Thymus (tissue), 11 donors: ENCODE results near the gene AKAP8L. TPM values are rescaled to one million over a fixed set of nuclear protein-coding genes. Genes with fewer than 3 reads are reported as not detected.
"Not testable (repeated sequence)": the region's sequence is repeated elsewhere in the genome, so short reads cannot be mapped to it uniquely, and the experiment has no call there.

Experiments used
- DNase-seq, 9 donors: peaks; one replicate each; pipeline ENCODE4 v3.0.0-alpha.2; 2013; ENCODE audit warnings: low spot score in 9 of 9, low read depth in 6 of 9, missing footprints in 1 of 9
- H3K27ac ChIP-seq, 2 donors: one replicate each; pipeline ENCODE4 v1.5.1; 2013; ENCODE audit warnings: control low read depth in 1 of 2, low read depth in 1 of 2, low read length in 1 of 2, mild to moderate bottlenecking in 1 of 2, moderate library complexity in 1 of 2
- H3K27me3 ChIP-seq, 2 donors: one replicate each; pipeline ENCODE4 v1.5.1; 2013; ENCODE audit warnings: low read length in 1 of 2; ENCODE audit not compliant: control insufficient read depth in 2 of 2, insufficient read depth in 1 of 2
- H3K36me3 ChIP-seq, 2 donors: one replicate each; pipeline ENCODE4 v1.5.1; 2013; ENCODE audit warnings: low read length in 1 of 2, mild to moderate bottlenecking in 1 of 2, moderate library complexity in 1 of 2; ENCODE audit not compliant: control insufficient read depth in 2 of 2, insufficient read depth in 2 of 2
- H3K4me1 ChIP-seq, 2 donors: one replicate each; pipeline ENCODE4 v1.5.1; 2013; ENCODE audit warnings: low read length in 2 of 2; ENCODE audit not compliant: control insufficient read depth in 2 of 2, insufficient read depth in 2 of 2
- H3K4me3 ChIP-seq, 2 donors: one replicate each; pipeline ENCODE4 v1.5.1; 2013; ENCODE audit warnings: low read length in 2 of 2, control low read depth in 1 of 2, mild to moderate bottlenecking in 1 of 2
- H3K9me3 ChIP-seq, 2 donors: one replicate each; pipeline ENCODE4 v1.5.1; 2013; ENCODE audit warnings: low read length in 1 of 2, mild to moderate bottlenecking in 1 of 2; ENCODE audit not compliant: control insufficient read depth in 2 of 2, insufficient read depth in 1 of 2
- WGBS: extraction: QIAGEN DNeasy Blood & Tissue Kit; methylation state at CpG from one replicate; pipeline ENCODE4 v1.1.7; 2013; 5-methylcytosine and 5-hydroxymethylcytosine counted together
- polyA plus RNA-seq: library from polyadenylated mRNA; stranded (reverse); fragments of 200-250 nt; gene quantifications from one replicate; pipeline ENCODE4 v1.2.3, GENCODE V29; 2013
- total RNA-seq: library from RNA; stranded (reverse); fragments of 120-200 nt; gene quantifications from one replicate; pipeline ENCODE4 v1.2.4, GENCODE V29; 2013
- donor health status: healthy.

The AKAP8L gene
- total and polyA plus RNA-seq, 2 donors, result 64.1 to 128 TPM

DNA sequence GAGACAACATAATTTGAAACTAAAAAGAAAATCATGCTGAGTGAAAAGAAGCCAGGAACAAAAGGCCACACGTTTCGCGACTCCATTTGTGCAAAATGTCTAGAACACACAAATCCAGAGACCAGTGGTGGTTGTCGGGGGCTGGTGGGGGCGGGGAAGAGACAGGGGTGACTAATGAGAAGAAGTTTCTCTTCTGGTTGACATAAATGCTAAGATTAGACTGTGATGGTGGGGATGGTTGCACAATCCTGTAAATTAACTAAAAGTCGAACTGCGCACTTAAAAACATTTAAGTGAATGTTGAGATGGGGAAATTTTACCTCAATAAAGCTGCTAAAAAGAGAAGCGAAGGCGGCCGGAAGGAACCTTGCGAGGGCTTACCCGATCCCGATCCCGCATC is 46.3 kb downstream of the AKAP8L start:
- H3K36me3 ChIP-seq, result peaks cover 75 to 78% of the 10 kb centered on the region in 2 donors
- H3K4me1 ChIP-seq, result peaks cover 3 to 7% of the 10 kb centered on the region in 2 donors
- no peak overlapping the region for H3K4me3 ChIP-seq
- H3K27ac ChIP-seq, result no peak overlapping the region
- DNase-seq, result no peak
- no peaks in the 10 kb centered on the region for H3K9me3 ChIP-seq
- no peaks in the 10 kb centered on the region for H3K27me3 ChIP-seq
- WGBS, result 98% methylated on average over 14 of the region's 14 CpGs

- H3K4me1 ChIP-seq, result peaks cover 0 to 2% of the 10 kb centered on the region in 2 donors
- DNase-seq, result no peak
- no peak overlapping the region for H3K4me3 ChIP-seq
- WGBS, result 98% methylated on average over 17 of the region's 17 CpGs
- H3K27ac ChIP-seq, result no peak overlapping the region
- H3K9me3 ChIP-seq, result no peaks in the 10 kb centered on the region
- no peaks in the 10 kb centered on the region for H3K27me3 ChIP-seq
- peaks cover 77 to 84% of the 10 kb centered on the region in 2 donors for H3K36me3 ChIP-seq
These were observed 46.9 kb downstream of the AKAP8L start for GRCh38 chr19:15371786-15372380.

GRCh38 chr19:15371119-15371518 is 47.7 kb downstream of the AKAP8L start:
- Histone ChIP-seq H3K36me3 (peaks cover 77 to 88% of the 10 kb centered on the region in 2 donors), H3K4me3 (no peak overlapping the region), H3K27ac (no peak overlapping the region), H3K9me3 (no peaks in the 10 kb centered on the region), H3K4me1 (no peaks in the 10 kb centered on the region), H3K27me3 (no peaks in the 10 kb centered on the region)
- DNase-seq, result no peak
- 97% methylated on average over 7 of the region's 7 CpGs for WGBS

DNA sequence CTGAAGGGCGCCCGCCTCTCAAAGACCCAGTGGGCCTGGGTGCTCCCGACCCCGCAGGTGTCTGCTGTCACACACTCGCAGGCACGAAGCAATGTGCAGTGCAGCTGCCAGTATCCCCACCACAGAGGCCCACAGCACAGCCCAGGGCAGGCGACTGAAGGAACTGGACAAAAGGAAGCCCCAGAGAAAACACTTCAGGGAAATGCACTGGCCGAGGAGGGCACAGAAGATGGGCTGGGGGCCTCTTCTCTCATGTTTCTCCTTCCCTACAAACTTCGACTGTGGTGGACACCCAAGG is 49.2 kb downstream of the AKAP8L start:
- no peak for DNase-seq
- Histone ChIP-seq H3K36me3 (peaks cover 83 to 93% of the 10 kb centered on the region in 2 donors), H3K27ac (no peak overlapping the region), H3K4me1 (no peaks in the 10 kb centered on the region), H3K27me3 (no peaks in the 10 kb centered on the region), H3K9me3 (no peaks in the 10 kb centered on the region), H3K4me3 (no peak overlapping the region)
- over 99% methylated on average over 9 of the region's 9 CpGs for WGBS

- H3K27me3 ChIP-seq, result no peaks in the 10 kb centered on the region
- H3K36me3 ChIP-seq, result peaks cover 81 to 92% of the 10 kb centered on the region in 2 donors
- H3K9me3 ChIP-seq, result no peaks in the 10 kb centered on the region
- no peak for DNase-seq
- H3K27ac ChIP-seq, result no peak overlapping the region
- H3K4me3 ChIP-seq, result no peak overlapping the region
- 98% methylated on average over 35 of the region's 35 CpGs for WGBS
- no peaks in the 10 kb centered on the region for H3K4me1 ChIP-seq
These were observed 49.8 kb downstream of the AKAP8L start for GRCh38 chr19:15368798-15369593.

DNA sequence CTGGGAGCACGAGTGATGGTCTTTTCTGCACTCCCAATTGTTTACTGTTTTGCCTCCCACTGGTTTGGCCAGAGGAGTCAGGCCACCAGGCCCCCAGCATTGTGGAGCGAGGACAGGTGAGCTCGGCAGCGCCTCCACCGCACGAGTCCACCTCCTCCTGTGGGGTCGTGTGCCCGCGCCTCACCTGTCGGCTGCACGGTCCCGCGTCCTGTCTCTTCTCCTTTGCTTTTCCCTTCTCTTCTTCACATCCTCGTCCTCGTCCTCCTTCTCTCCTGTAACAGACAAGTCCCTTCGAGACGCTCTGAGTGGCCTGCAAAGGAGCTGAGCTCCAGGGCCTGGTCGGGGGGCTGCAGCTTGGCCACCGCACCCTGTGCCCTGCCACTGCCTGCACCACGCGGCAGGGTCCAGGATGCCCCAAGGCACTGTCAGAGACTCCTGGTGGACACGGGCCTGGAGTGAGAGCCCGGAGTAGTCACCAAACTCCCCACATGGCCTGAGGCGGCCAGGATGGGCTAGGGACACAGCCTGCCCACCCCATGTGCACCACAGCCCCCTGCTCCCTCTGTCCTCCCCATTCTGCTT is 50.6 kb downstream of the AKAP8L start:
- Histone ChIP-seq H3K4me3 (no peak overlapping the region), H3K36me3 (peaks cover 72 to 83% of the 10 kb centered on the region in 2 donors), H3K27ac (no peak overlapping the region), H3K27me3 (no peaks in the 10 kb centered on the region), H3K9me3 (no peaks in the 10 kb centered on the region), H3K4me1 (no peaks in the 10 kb centered on the region)
- 97% methylated on average over 24 of the region's 24 CpGs for WGBS
- DNase-seq, result no peak

DNA sequence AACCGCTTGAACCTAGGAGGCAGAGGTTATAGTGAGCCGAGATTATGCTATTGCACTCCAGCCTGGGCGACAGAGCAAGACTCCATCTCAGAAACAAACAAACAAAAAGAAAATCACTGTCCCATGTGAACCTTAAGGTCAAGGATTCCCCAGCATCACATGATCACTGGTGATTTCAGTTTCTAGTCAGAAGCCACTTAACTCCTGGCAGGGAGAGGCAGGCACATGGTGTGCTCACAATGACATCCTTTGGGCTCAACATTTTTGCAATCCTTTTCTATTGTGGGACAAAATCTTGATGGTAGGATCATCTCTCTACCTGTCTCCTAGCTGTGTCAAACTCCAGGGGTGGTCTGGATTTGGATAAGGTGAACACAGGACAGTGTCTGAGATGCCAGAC is 51.3 kb downstream of the AKAP8L start:
- no peaks in the 10 kb centered on the region for H3K9me3 ChIP-seq
- H3K36me3 ChIP-seq, result peaks cover 65 to 76% of the 10 kb centered on the region in 2 donors
- no peaks in the 10 kb centered on the region for H3K27me3 ChIP-seq
- DNase-seq, result no peak
- WGBS, result 98% methylated on average over 3 of the region's 3 CpGs
- H3K4me1 ChIP-seq, result no peaks in the 10 kb centered on the region
- H3K4me3 ChIP-seq, result no peak overlapping the region
- H3K27ac ChIP-seq, result no peak overlapping the region

GRCh38 chr19:15365264-15365663 is 53.5 kb downstream of the AKAP8L start:
- Histone ChIP-seq H3K9me3 (peaks cover 0 to 5% of the 10 kb centered on the region in 2 donors), H3K36me3 (peaks cover 64 to 73% of the 10 kb centered on the region in 2 donors), H3K4me3 (no peak overlapping the region), H3K4me1 (no peaks in the 10 kb centered on the region), H3K27ac (no peak overlapping the region), H3K27me3 (no peaks in the 10 kb centered on the region)
- WGBS, result 97% methylated on average over 6 of the region's 6 CpGs
- no peak for DNase-seq

DNA sequence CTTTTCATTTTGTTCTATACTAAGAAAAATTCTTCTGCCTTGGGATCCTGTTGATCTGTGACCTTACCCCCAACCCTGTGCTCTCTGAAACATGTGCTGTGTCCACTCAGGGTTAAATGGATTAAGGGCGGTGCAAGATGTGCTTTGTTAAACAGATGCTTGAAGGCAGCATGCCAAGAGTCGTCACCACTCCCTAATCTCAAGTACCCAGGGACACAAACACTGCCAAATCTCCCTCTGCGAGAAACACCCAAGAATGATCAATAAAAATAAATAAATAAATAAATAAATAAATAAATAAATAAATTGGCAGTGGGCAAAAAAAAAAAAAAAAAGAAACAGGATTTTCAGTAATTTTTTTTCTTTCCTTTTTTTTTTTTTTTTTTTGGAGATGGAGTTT is 55.0 kb downstream of the AKAP8L start:
- H3K27ac ChIP-seq, H3K9me3 ChIP-seq, DNase-seq, H3K4me1 ChIP-seq, H3K4me3 ChIP-seq, H3K27me3 ChIP-seq: not testable (repeated sequence)
- WGBS, result 96% methylated on average over 3 of the region's 3 CpGs
- peaks cover 61 to 73% of the 10 kb centered on the region in 2 donors for H3K36me3 ChIP-seq
